Thyroid gland (tissue), 4 donors: Measurements from ENCODE around the gene MYO16. TPM values are rescaled to one million over a fixed set of nuclear protein-coding genes. Genes with fewer than 3 reads are reported as not detected.

Experiments
- DNase-seq, 2 donors: peaks; one replicate each; pipeline ENCODE4 v3.0.0-alpha.2; 2019
- H3K27ac ChIP-seq, 3 donors: fragments of 200-600 bp; sonication (generic); 1 replicate in 2 of 3; 2 replicates in 1 of 3; pipeline ENCODE4 v1.5.1; 2016 to 2019; ENCODE audit warnings: mild to moderate bottlenecking in 1 of 3, moderate library complexity in 1 of 3
- H3K27me3 ChIP-seq: fragments of 200-600 bp; sonication (generic); one replicate; pipeline ENCODE4 v1.5.1; 2019
- H3K36me3 ChIP-seq, 2 donors: fragments of 200-600 bp; sonication (generic); one replicate each; pipeline ENCODE4 v1.5.1; 2016 to 2019
- H3K4me1 ChIP-seq, 2 donors: fragments of 200-600 bp; sonication (generic); one replicate each; pipeline ENCODE4 v1.5.1; 2017 to 2019
- H3K4me3 ChIP-seq, 3 donors: fragments of 200-600 bp; sonication (generic); replicated peaks in 1 of 3; 1 replicate in 2 of 3; 2 replicates in 1 of 3; pipeline ENCODE4 v1.5.1; 2016; ENCODE audit warnings: mild to moderate bottlenecking in 1 of 3
- H3K9me3 ChIP-seq: fragments of 200-600 bp; sonication (generic); one replicate; pipeline ENCODE4 v1.5.1; 2017
- CTCF ChIP-seq, 6 experiments: fragments of 200-600 bp in 3 of 6; fragments of 450-650 bp in 3 of 6; sonication (generic) in 3 of 6; IDR thresholded peaks; one replicate each; pipeline ENCODE4 v1.5.1; 2016 to 2019; ENCODE audit warnings: antibody characterized with exemption in 6 of 6, mild to moderate bottlenecking in 2 of 6, inconsistent platforms in 1 of 6, moderate library complexity in 1 of 6
- POLR2A ChIP-seq, 2 donors: fragments of 450-650 bp; IDR thresholded peaks; one replicate each; pipeline ENCODE4 v1.6.1; 2017; ENCODE audit warnings: antibody characterized with exemption in 2 of 2, mild to moderate bottlenecking in 2 of 2, moderate library complexity in 1 of 2
- WGBS, 2 donors: methylation state at CpG; one replicate each; pipeline ENCODE4 v1.1.5; 2017; 5-methylcytosine and 5-hydroxymethylcytosine counted together
- intact Hi-C: fragments of 100-400 bp; cut with DNase I; formaldehyde crosslinking; loops from one replicate; pipeline ENCODE4 v1.15.1; 2023
- total RNA-seq, 4 donors: library from RNA; depleted of rRNA; stranded (reverse); fragments of >200 nt; gene quantifications; one replicate each; pipeline ENCODE4 v1.2.3, GENCODE V29; 2016

The MYO16 gene
- total RNA-seq, 4 donors from 2014 or later: 0.10 to 0.13 (median 0.13) TPM; not detected in 1

- 81 to 92% methylated on average over 7 of the region's 7 CpGs for WGBS, 2 donors
- intact Hi-C loops: no loop called here
Observed at GRCh38 chr13:109206616-109207015, 577.2 kb downstream of the MYO16 start.

GRCh38 chr13:109207622-109208021 is 578.2 kb downstream of the MYO16 start:
- H3K36me3 ChIP-seq: no peaks in the 10 kb centered on the region
- TF ChIP-seq CTCF (IDR thresholded peaks at IDR 0.05): no peak
- no peak for TF ChIP-seq POLR2A (IDR thresholded peaks at IDR 0.05)
- 93 to 94% methylated on average over 12 of the region's 12 CpGs for WGBS, 2 donors
- intact Hi-C loops: no loop called here
- no peaks in the 10 kb centered on the region for H3K4me1 ChIP-seq
- no peak for DNase-seq
- no peaks in the 10 kb centered on the region for H3K9me3 ChIP-seq
- H3K27ac ChIP-seq: no peak overlapping the region
- H3K27me3 ChIP-seq: no peaks in the 10 kb centered on the region
- no peak overlapping the region for H3K4me3 ChIP-seq

More at GRCh38 chr13:109206616-109207015, 577.2 kb downstream of the MYO16 start:
- no peaks in the 10 kb centered on the region for H3K27me3 ChIP-seq
- H3K4me1 ChIP-seq: no peaks in the 10 kb centered on the region
- no peaks in the 10 kb centered on the region for H3K36me3 ChIP-seq
- no peak overlapping the region for H3K4me3 ChIP-seq
- H3K9me3 ChIP-seq: no peaks in the 10 kb centered on the region
- TF ChIP-seq CTCF (IDR thresholded peaks at IDR 0.05): no peak
- TF ChIP-seq POLR2A (IDR thresholded peaks at IDR 0.05): no peak
- no peak for DNase-seq
- H3K27ac ChIP-seq: no peak overlapping the region

- Histone ChIP-seq H3K27me3 (no peaks in the 10 kb centered on the region), H3K4me3 (no peak overlapping the region), H3K9me3 (no peaks in the 10 kb centered on the region), H3K27ac (no peak overlapping the region), H3K36me3 (no peaks in the 10 kb centered on the region), H3K4me1 (no peaks in the 10 kb centered on the region)
- intact Hi-C loops: no loop called here
- 79 to 89% methylated on average over 5 of the region's 5 CpGs for WGBS, 2 donors
- DNase-seq: no peak
- TF ChIP-seq CTCF (IDR thresholded peaks at IDR 0.05) (no peak), POLR2A (IDR thresholded peaks at IDR 0.05) (no peak)
Observed at GRCh38 chr13:109208522-109208921, 579.1 kb downstream of the MYO16 start.

- 89 to 90% methylated on average over 2 of the region's 2 CpGs for WGBS, 2 donors
Observed at GRCh38 chr13:109209526-109209925, 580.1 kb downstream of the MYO16 start.

GRCh38 chr13:109211616-109212015 is 582.2 kb downstream of the MYO16 start:
- 73 to 75% methylated on average over 2 of the region's 2 CpGs for WGBS, 2 donors
- H3K9me3 ChIP-seq: no peaks in the 10 kb centered on the region
- intact Hi-C loops: no loop called here
- no peak for TF ChIP-seq POLR2A (IDR thresholded peaks at IDR 0.05)
- no peak for TF ChIP-seq CTCF (IDR thresholded peaks at IDR 0.05)
- no peak for DNase-seq
- H3K4me1 ChIP-seq: no peaks in the 10 kb centered on the region
- H3K27ac ChIP-seq: no peak overlapping the region
- no peaks in the 10 kb centered on the region for H3K36me3 ChIP-seq
- H3K4me3 ChIP-seq: no peak overlapping the region
- H3K27me3 ChIP-seq: no peaks in the 10 kb centered on the region

More at GRCh38 chr13:109209526-109209925, 580.1 kb downstream of the MYO16 start:
- intact Hi-C loops: no loop called here
- Histone ChIP-seq H3K36me3 (no peaks in the 10 kb centered on the region), H3K9me3 (no peaks in the 10 kb centered on the region), H3K4me3 (no peak overlapping the region), H3K27me3 (no peaks in the 10 kb centered on the region), H3K27ac (no peak overlapping the region), H3K4me1 (no peaks in the 10 kb centered on the region)
- no peak for DNase-seq
- TF ChIP-seq POLR2A (IDR thresholded peaks at IDR 0.05) (no peak), CTCF (IDR thresholded peaks at IDR 0.05) (no peak)
